ENCODE results near the gene SRRM5. TPM values are rescaled to one million over a fixed set of nuclear protein-coding genes. Genes with fewer than 3 reads are reported as not detected.

Gene SRRM5
- 0.15 and 0.19 TPM in 2 replicates for polyA plus RNA-seq (2012; rRNA removed)
- polyA plus RNA-seq (2012; cell fraction: cytosol; rRNA removed): 0.06 and 0.08 TPM in 2 replicates
- 1.3 and 1.4 TPM in 2 replicates for polyA plus RNA-seq (2012; cell fraction: nucleus; rRNA removed)

GRCh38 chr19:43611788-43612187, at the start of gene SRRM5:
TSS of gene SRRM5 (plus strand) at chr19:43612088. CDS start at chr19:43612122, 34 bp downstream.
- Histone ChIP-seq H3K79me2 (ENCODE audit: insufficient read depth) (peaks cover 56% of the 10 kb centered on the region), H3K4me3 (ENCODE audit: low read depth in 2 of 2, low read length in 1 of 2) (no peak within 1 kb of the TSS), H3K9me2 (no peaks in the 10 kb centered on the region), H3K9ac (no peak within 1 kb of the TSS), H3K9me3 (no peaks in the 10 kb centered on the region), H3K27me3 (ENCODE audit: insufficient read depth) (no peaks in the 10 kb centered on the region), H3K27ac (ENCODE audit: low read depth in 2 of 2, low read length in 1 of 2) (no peak within 1 kb of the TSS), H3K4me1 (ENCODE audit: control insufficient read depth in 1 of 2, insufficient read depth in 2 of 2, low read depth in 1 of 2, low read length in 1 of 2) (no peaks in the 10 kb centered on the region; a peak in 1 of 4 replicates), H4K20me1 (ENCODE audit: insufficient read depth) (no peaks in the 10 kb centered on the region), H3F3A (replicated peaks; ENCODE audit: insufficient read depth) (no peaks in the 10 kb centered on the region), H3K4me2 (no peak within 1 kb of the TSS), H3K36me3 (replicated peaks in 1 of 2; ENCODE audit: control insufficient read depth in 1 of 2, insufficient read depth in 2 of 2, low read length in 1 of 2) (peaks cover 6 to 23% of the 10 kb centered on the region in 2 experiments), H2AFZ (ENCODE audit: low read depth) (no peak within 1 kb of the TSS)
- TF ChIP-seq RCOR1 (IDR thresholded peaks at IDR 0.05; ENCODE audit: low read length): no peak
- no peak for TF ChIP-seq FOXM1 (IDR thresholded peaks at IDR 0.05; ENCODE audit: low read depth)
- no peak for TF ChIP-seq RFX5 (IDR thresholded peaks at IDR 0.05; ENCODE audit: low read length)
- no peak for TF ChIP-seq RAD21 (IDR thresholded peaks at IDR 0.05; ENCODE audit: low read length)
- no peak for TF ChIP-seq SMC3 (IDR thresholded peaks at IDR 0.05; ENCODE audit: low read depth, low read length)
- TF ChIP-seq GABPA (IDR thresholded peaks at IDR 0.05; ENCODE audit: low read depth): no peak
- TF ChIP-seq CHD2 (IDR thresholded peaks at IDR 0.05; ENCODE audit: low read length, partially characterized antibody): no peak
- TF ChIP-seq GATA2 (CRISPR knock-in tag; IDR thresholded peaks at IDR 0.05): no peak
- TF ChIP-seq RXRA (IDR thresholded peaks at IDR 0.05; ENCODE audit: borderline replicate concordance, low read depth): no peak
- no peak for TF ChIP-seq JUND (IDR thresholded peaks at IDR 0.05)
- no peak for TF ChIP-seq MXI1 (IDR thresholded peaks at IDR 0.05; ENCODE audit: low read depth, low read length)
- TF ChIP-seq IRF3 (IDR thresholded peaks at IDR 0.05; ENCODE audit: low read depth, low read length): no peak
- no peak for TF ChIP-seq TCF12 (IDR thresholded peaks at IDR 0.05)
- CTCF ChIA-PET: no interaction called here
- 95% methylated on average over 3 of the region's 3 CpGs for WGBS (ENCODE audit: low lambda C conversion rate)
- POLR2A ChIA-PET: interaction anchor here (0.7 kb wide), 1 partner anchor 8 kb away, joined by 3 read pairs; the partner anchor contains the start of gene ZNF428
- DNase-seq: no peak

- no peak overlapping the region for H2AFZ ChIP-seq (ENCODE audit: low read depth)
- peaks cover 21% of the 10 kb centered on the region; the same call in 1 of the 2 replicates for H3K79me2 ChIP-seq (ENCODE audit: insufficient read depth)
- H3K27ac ChIP-seq (ENCODE audit: low read depth in 2 of 2, low read length in 1 of 2): peak overlapping the region in 1 of 2 experiments; percentile 62; a peak in 1 of 4 replicates
- H3K9me3 ChIP-seq: no peaks in the 10 kb centered on the region
- no peak overlapping the region for H3K4me3 ChIP-seq (ENCODE audit: low read depth in 2 of 2, low read length in 1 of 2)
- no peak for DNase-seq
- no peak overlapping the region for H3K9ac ChIP-seq
- H3K27me3 ChIP-seq (ENCODE audit: insufficient read depth): no peaks in the 10 kb centered on the region
- H3K4me2 ChIP-seq: no peak overlapping the region
- H3K4me1 ChIP-seq (ENCODE audit: control insufficient read depth in 1 of 2, insufficient read depth in 2 of 2, low read depth in 1 of 2, low read length in 1 of 2): peaks cover 0 to 14% of the 10 kb centered on the region in 2 experiments; a peak in 1 of 4 replicates
- TF ChIP-seq USF1 (IDR thresholded peaks at IDR 0.05; ENCODE audit: borderline replicate concordance, low read depth): no peak
- no peak for TF ChIP-seq USF2 (IDR thresholded peaks at IDR 0.05; ENCODE audit: borderline replicate concordance, low read depth, low read length)
- no peak for TF ChIP-seq EZH2phosphoT487 (IDR thresholded peaks at IDR 0.05; ENCODE audit: borderline replicate concordance, low read depth)
- TF ChIP-seq TAF1 (IDR thresholded peaks at IDR 0.05; ENCODE audit: borderline replicate concordance, low read depth, low read length): no peak
- TF ChIP-seq RFX5 (IDR thresholded peaks at IDR 0.05; ENCODE audit: low read length): no peak
- no peak for TF ChIP-seq GABPA (IDR thresholded peaks at IDR 0.05; ENCODE audit: low read depth)
- TF ChIP-seq REST (IDR thresholded peaks at IDR 0.05; ENCODE audit: low read depth, low read length): no peak
- no peak for TF ChIP-seq TEAD4 (IDR thresholded peaks at IDR 0.05; ENCODE audit: borderline replicate concordance, insufficient read depth)
- TF ChIP-seq PBX3 (IDR thresholded peaks at IDR 0.05): no peak
- peaks cover 3 to 11% of the 10 kb centered on the region in 2 experiments for H3K36me3 ChIP-seq (replicated peaks in 1 of 2; ENCODE audit: control insufficient read depth in 1 of 2, insufficient read depth in 2 of 2, low read length in 1 of 2)
- ChIA-PET POLR2A (no interaction called here), CTCF (interaction anchor here (1.7 kb wide), 1 partner anchor 33 kb away, joined by 6 read pairs; no protein-coding TSS in a partner anchor)
- H4K20me1 ChIP-seq (ENCODE audit: insufficient read depth): 0 out of 2 replicates have a peak, but pooled peaks cover 2% of the 10 kb centered on the region
- peaks cover 26% of the 10 kb centered on the region for H3F3A ChIP-seq (replicated peaks; ENCODE audit: insufficient read depth)
- no peaks in the 10 kb centered on the region for H3K9me2 ChIP-seq
- 95% methylated on average over 6 of the region's 6 CpGs for WGBS (ENCODE audit: low lambda C conversion rate)
Observed at GRCh38 chr19:43562226-43562697, 49.6 kb upstream of the SRRM5 start.
